Occipital lobe (tissue), 2 donors: ENCODE data around the gene GALM. TPM values are rescaled to one million over a fixed set of nuclear protein-coding genes. Genes with fewer than 3 reads are reported as not detected.
"Not testable (repeated sequence)": the region's sequence is repeated elsewhere in the genome, so short reads cannot be mapped to it uniquely, and the experiment has no call there.

Experiments
- DNase-seq: peaks from one replicate; lab custom pipeline; 2025; lab: John Stamatoyannopoulos, UW
- total RNA-seq: library from RNA; depleted of rRNA; stranded (reverse); fragments of >200 nt; gene quantifications from one replicate; pipeline ENCODE4 v1.2.3, GENCODE V29; 2014

GALM gene
- total RNA-seq, 1 donor from 2014 or later, result 3.6 TPM

DNA sequence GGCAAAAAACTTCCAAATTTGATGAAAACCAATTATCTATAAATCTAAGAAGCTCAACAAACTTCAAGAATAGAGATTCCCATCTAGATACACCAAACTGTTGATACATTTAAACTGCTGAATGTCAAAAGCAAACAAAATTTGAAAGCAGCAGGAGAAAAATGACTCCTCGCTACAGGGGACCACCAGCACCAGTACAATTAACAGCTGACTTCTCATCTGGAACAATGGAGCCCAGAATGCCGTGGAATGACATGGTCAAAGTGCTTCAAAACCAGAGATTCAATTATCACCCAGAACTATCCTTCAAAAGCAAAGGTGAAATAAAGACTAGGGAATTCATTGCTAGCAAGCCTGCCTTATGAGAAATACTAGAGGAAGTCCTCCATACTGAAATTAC is 73.6 kb downstream of the GALM start:
- no peak for DNase-seq

DNA sequence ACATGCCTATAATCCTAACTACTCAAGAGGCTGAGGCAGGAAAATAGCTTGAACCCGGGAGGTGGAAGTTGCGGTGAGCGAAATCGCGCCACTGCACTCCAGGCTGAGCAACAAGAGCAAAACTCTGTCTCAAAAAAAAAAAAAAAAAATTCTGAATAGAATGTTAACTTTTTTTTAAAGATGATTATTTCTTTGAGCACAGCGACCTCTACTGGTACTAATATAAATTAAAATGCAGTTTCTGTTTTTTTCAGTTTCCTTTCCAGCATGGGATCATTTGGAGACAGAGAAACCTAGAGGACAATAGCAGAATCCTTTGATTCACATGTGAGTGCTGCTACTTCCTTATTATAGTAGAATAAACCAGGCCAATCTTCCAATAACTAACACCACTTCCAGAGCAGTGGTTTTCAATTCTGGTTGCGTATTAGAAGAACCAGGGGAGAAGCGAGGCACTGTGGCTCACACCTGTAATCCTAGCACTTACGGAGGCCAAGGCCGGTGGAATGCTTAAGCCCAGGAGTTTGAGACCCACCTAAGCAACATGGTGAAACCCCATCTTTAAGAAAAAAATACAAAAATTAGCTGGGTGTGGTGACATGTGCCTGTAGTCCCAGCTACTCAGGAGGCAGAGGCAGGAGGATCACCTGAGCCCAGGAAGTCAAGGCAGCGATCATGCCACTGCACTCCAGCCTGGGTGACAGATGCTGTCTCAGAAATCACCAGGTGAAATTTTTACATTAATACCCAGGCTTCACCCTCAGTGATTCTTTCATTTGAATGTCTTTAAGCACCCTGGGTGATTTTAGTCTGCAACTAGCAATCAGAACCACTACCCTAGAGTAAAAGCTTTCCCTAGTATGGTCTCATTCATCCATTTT is 75.2 kb downstream of the GALM start:
- no peak for DNase-seq

DNA sequence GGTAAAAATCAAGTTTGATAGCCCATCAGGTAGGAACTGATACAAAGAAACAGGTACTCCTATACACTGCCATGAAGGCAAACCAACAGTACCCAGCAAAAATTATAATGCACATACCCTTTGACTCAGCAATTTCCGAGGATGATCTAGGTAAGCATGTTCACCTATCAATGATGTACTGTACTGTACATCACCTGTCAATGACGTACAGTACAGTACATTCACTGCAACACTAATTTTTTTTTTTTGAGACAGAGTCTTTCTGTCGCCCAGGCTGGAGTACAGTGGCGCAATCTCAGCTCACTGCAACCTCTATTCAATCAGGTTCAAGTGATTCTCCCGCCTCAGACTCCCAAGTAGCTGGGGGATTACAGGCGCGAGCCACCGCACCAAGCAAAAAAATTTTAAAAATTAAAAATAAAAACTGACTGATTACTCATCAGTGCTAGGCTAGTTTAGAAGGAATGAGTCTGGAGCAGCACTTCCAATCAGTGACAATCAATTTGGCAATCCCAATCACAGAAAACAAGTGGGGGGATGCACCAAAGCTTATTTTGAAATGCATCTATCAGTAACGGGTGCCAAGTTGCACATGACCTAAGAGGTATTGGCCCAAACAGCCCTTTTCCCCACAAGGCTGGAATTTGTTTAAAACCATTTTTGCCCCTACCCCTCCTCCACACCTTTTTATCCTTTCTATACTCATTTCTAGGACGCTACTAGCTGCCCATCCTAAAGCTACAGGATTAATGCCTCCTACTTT is 77.1 kb downstream of the GALM start:
- DNase-seq, result no peak

DNA sequence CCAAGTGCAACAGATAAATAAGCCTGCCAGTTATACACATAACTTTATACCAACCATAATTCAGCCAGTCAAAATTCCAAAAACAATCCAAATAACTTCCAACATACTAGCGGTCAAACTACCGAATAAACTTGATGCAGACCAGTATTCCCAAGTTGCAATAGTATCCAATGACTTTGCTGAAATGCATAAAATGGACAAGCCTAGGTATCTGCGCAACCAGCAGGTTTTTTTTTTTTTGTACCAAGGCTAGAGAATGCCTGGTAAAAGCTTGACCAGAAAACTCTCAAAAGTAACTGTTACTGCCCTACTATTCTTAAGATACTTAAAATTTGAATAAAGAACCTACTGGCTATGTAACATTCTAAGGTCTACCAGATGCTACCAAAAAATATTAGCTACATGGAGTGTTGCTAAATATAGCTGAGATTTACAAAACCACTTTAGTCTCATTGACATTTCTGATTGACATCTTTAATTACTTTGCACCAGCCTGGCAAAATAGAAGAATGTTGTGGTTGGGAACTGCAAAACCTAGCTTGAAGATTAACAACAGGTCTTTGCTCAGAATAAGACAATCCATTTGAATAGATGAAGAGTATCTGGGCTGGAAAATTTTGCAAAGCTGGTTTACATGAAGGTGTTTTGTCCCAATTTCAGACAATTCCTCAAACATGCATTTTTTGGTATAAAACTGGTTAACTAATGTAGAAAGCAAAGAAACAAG is 77.9 kb downstream of the GALM start:
- no peak for DNase-seq

DNA sequence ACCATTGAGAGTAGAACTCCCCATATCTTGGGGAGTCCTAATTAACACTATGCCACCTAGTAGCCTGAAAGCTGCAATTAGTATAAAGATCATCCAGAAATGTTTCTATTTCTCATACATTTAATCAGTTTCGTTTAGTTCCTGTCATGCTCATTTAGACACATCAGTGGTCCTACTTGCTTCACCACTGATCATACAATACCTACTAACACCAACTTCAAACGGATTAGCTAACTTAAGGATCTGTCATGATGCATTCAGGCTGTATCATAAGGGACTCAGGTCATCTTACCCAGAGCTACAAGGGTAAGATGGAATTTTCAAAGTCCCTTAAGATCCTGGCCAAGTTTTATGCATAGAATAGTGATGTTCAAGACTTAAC is 78.5 kb downstream of the GALM start:
- no peak for DNase-seq

DNA sequence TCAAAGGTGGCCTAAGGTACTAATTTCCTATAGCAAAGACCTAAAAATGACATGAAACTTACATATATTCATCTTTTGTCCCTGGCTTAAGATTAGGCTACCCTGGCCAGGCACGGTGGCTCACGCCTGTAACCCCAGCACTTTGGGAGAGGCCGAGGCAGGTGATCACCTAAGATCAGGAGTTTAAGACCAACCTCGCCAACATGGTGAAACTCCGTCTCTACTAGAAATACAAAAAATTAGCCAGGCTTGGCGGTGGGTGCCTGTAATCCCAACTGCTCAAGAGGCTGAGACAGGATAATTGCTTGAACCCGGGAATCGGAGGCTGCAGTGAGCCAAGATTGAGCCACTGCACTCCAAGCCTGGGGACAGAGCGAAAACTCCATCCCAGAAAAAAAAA is 79.4 kb downstream of the GALM start:
- no peak for DNase-seq

DNA sequence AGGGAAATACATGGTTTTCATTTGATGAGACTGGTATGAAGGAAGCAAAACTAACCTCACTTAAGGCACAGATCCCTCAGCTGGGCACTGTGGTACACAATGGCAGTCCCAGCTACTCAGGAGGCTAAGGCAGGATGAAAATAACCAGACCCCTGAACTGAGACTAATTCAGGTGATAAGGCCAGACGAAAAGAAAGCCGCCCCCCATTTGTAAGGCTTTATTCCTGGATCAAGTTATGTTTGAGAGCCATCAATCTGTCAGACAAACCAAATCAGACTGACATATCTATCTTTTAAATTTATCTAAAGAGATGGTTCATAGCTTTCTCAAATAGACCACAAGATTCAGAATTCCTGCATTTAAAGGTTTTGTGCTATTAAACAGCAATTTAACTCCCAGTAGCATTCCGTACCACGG is 81.1 kb downstream of the GALM start:
- DNase-seq, result no peak

DNA sequence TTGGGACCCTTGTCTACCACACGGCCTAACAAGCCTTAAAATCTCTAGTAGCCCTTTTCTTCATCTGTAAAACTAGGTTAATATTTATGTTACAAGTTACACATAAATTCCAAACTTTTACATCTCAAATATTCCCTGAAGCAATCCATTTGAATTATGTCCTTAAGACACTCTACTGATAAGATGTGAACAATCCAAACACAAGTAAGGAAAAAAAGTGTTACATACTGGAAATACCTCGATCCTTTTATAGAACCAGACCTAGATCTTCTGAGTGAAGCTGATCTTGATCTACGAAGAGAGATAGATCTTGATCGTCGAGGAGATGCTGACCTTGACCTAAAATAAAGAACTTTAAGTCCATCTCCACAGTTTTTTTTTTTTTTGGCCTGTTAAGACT is 81.9 kb downstream of the GALM start:
- no peak for DNase-seq

DNA sequence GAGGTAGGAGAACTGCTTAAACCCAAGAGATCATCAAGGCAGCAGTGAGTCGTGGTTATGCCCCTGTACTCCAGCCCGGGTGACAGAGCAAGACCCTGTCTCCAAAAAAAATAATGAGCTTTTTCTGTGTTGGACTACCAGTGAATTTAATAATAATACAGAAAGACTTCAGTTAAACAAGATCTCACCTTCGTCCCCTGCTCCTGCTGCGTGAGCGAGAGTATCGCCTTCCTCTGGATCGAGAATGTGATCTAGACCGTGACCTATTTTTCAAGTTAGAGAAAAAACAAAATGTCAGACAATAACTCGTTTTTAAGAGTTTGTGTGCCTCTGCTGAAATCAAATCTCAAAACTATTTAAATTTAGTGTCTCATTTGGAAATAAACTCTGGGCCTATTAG is 82.5 kb downstream of the GALM start:
- DNase-seq, result no peak

DNA sequence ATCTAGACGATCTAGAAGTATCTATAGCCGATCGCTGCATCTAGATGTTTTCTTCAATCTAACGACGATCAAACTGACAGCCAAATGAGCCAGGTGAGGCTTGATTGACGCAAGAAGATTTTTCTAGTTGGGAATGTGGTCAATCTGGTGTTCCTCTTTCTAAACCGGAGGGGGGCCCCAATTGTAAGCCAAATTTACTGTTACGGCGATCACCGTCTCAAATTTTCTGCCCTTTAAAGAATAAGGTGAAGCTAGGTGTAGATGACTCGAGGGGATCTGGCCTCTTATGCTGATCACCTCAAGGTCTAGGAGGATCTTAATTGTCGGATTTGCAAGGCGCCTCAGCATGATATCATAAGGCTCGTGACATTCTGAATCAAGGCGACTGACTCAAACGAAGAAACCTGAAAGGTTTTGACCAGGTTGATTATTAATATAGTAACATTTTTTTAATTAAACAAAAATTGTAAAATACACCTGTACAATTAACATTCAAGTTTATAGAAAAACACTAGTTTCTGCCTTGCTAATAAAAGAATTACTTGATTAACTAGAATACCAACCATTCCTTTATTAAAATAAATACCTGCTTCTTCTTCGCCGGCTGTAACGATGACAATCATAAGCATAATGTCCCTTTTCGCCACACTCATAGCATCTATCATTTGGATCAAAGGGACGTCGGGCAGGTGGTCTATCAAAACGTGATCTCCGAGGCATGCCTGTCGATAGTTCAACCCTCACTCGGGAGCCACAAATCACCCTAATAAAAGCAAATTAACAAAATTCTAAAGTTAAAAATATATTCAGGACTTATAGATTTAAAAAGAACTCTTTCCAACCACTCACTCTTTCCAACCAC is 83.3 kb downstream of the GALM start:
- DNase-seq, result no peak

DNA sequence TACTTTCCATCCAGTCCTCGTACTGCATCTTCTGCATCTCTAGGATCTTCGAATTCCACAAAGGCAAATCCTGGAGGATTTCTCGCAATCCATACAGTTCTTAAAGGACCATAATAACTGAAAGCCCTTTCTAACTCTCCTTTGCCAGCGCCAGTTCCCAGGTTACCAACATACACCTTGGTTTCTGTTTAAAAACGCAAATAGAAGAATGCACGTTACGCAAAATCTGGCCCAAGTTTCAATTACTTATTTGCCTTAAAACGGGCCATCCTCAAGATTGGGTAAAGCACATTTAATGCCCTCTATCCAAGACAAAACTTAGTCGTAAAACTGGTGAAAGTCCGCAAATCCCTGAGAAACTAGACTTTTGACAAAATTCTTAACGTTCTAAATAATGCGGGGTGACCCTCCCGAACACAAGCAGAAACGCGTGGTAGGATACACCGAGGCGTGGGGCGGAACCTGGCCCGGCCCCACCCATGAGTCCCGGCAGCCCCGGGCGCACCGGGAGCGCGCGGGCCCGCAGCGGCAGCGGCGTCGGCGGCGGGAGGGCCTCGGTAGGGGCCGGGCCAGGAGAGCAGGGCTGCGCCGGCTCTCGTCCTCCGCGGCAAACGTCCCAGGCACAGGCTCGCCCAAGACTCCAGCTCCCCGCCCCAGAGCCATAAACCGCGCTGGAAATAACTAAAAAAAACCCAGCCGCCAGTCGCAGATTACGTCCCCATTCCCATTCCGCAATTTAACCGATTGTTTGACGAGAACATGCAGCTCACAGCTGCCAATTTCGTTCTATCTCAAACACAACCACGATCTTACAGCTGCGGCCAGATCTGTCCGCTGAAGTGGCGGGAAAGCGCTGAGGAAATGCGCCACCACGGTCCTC is 84.3 kb downstream of the GALM start:
- DNase-seq, result no peak

DNA sequence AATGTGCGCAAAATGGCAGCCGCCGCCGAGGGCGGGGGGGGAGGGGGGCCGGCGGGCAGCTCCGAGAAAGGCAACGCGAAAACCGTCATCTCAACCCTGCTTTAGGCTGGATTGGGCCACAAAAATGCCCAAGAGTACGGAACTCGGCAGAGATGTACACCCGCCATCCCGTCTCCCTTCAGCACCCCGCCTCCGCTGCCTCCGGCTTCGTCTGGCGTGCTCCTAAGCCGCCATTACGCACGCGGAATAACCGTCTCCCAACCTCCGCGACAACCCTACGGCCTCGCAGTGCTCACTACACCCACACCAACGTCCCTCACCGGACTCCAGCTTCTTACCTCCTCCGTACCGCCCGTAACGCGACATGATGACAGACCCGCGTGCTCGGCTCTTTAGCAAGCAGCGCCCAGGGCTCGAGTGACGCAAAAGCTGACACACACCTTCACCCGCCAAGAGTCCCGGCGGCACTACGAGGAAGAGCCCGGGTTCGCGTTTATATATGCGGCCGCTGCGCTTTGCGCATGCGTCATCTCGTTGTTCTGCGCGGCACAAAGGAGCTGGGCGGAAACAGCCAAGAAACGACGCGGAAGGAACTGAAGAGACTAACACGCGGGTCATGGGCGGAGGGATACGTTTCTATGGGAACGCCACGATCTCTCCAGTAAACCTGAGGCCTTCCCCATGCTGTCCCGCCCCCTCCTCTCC is 85.1 kb downstream of the GALM start, which contains the start of gene SRSF7:
TSS of gene SRSF7 (minus strand) at position 471 of the 705 bp plus-strand sequence. CDS start at position 366, 105 bp downstream.
- peak; percentile 94 for DNase-seq

DNA sequence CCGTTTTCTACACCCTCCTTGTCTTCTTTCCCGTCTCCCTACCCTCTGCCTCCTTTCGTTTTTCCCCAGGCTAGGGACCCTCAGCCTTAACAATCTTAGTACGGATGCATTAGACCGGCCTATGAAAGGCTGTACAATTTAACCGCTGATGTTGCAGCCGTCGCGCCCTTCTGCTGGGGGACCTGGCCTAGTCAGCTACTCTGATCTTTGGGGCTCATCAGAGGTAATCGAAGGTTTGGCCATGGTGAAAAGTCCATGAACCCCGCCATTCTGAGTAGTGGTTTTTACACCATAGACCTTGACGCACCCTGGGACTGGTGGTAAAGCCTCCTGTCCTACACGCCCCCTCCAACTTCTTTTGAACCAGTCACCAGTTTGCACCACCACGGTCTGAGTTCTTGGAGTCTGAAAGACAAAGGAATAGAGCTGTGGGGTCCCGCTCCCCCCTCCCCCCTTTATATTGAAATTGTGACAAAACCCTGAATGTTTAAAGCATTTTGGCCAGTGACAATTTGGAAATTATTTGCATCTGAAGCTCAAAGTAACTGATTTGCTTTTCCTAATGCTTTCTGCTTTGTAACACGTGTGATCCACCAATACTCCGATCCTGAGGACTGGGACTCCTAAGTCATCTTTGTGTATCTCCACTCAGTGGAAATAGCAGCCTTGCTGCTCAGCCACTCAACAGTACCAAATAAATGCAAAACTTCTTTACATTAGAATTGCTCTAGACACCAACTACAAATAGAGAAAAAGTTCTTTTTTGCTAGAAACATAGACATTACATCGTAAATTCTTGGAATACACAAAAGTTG is 85.9 kb downstream of the GALM start:
- DNase-seq, result no peak

DNA sequence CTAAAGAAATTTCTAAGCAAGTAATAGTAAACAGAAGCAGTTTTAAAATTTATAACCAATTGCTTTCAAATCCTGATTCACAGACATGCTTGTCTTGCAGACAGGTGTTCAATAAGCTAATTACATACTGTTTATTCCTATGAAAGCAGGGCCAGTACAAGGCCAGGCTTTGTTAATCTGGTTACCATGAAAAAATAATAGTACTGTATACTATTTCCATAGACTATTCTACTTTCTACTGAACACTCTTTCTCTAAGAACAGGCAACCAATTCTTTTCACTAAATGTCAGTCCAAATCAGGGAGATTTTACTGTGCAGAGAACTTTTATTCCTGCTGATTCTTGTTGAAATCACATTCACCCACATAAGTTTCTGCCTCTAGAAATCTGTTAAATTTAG is 88.1 kb downstream of the GALM start:
- no peak for DNase-seq

DNA sequence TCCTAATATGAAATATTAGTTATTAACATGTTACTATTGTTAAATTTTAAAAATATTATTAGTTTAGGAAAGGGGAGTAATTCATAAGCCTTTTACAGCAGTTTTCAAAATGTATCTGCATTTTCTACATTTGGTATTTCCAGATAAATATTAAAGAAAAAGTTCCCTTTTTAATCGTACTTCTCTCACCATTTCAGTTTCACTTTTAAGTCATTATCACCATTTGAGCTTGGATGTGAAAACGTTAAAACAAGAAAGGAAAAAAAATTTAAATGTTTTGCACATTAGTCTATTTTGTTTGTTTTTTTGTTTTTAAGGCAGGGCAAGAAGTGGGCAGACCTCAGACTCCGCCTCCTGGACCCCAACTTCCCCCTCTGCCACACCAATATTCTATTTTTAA is 88.6 kb downstream of the GALM start:
- no peak for DNase-seq

DNA sequence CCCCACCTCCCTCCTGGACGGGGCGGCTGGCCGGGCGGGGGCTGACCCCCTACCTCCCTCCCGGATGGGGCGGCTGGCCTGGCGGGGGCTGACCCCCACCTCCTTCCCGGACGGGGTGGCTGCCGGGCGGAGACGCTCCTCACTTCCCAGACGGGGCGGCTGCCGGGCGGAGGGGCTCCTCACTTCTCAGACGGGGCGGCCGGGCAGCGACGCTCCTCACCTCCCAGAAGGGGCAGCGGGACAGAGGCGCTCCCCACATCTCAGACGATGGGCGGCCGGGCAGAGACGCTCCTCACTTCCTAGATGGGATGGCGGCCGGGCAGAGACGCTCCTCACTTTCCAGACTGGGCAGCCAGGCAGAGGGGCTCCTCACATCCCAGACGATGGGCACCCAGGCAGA is 90.0 kb downstream of the GALM start:
- not testable (repeated sequence) for DNase-seq

DNA sequence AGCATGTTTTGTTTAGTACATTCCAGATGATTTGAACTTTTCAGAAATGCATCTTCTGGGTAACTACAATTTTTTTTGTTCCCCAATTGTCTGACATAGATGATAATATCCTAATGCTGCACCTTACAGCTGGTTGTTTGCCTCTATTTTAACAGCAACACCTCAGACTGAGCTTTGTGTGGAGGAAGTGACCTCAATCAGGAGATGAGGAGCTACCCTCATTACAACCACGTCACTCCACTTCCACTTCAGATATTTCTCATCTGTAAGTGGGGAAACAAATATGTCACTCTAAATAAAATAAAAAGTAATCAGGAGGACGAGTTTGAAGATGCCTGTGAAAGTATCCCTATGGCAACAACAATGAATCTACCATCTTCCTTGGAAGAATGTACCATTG is 97.3 kb downstream of the GALM start:
- DNase-seq, result no peak

DNA sequence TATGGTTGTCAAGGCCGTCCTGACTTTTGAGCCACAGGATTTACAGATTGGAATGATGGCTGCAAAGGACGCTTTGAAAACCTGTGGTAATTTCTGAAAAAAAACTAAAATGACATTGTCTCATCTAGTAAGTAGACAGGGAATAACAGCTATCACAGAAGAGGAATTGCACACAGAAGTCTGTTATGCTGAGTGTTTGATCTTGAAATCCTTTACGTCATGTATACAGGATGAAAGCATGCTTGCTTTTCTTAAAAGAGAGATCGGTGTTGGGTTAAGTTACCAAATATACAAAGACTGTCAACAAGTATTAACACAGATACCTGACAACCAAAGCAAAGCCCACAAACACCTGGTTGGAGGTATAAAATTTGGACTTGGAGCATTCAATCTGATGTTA is 97.8 kb downstream of the GALM start:
- DNase-seq, result no peak

DNA sequence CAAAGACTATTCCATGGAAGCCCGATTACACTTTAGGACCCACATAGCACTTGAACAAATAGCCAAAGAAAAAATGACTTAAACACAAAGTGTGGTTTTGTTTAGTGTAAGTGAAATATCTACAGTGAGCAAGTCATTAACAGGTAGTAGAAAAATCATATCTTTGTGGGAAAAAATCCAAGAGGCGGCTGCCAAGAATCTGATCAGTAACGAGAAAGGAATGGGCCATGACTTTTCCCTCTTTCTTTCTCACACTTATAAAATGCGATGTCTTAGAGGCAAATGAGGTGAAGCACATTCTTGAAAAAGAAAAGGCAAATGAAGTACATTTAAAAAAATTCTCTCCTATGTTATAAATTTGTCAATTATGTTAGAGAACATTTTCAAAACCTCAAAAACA is 99.2 kb downstream of the GALM start:
- DNase-seq, result no peak
